ENCODE results near the gene PCBD2.

DNA sequence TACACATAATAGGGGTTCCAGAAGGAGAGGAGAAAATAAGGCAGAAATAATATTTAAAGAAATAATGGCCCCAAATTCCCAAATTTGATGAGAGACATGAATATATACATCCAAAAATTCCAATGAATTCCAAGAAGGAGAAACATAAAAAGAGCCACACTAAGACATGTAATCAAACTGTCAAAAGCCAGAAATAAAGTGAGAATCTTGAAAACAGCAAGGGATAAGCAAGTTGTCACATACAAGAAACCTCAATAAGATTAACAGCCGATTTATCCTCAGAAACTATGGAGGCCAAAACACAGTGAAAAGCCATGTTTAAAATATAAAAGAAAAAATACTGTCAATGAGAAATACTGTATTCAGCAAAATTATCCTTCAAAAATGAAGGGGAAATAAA is 77.3 kb downstream of the PCBD2 start:
- TF ChIP-seq, protein P1, sequence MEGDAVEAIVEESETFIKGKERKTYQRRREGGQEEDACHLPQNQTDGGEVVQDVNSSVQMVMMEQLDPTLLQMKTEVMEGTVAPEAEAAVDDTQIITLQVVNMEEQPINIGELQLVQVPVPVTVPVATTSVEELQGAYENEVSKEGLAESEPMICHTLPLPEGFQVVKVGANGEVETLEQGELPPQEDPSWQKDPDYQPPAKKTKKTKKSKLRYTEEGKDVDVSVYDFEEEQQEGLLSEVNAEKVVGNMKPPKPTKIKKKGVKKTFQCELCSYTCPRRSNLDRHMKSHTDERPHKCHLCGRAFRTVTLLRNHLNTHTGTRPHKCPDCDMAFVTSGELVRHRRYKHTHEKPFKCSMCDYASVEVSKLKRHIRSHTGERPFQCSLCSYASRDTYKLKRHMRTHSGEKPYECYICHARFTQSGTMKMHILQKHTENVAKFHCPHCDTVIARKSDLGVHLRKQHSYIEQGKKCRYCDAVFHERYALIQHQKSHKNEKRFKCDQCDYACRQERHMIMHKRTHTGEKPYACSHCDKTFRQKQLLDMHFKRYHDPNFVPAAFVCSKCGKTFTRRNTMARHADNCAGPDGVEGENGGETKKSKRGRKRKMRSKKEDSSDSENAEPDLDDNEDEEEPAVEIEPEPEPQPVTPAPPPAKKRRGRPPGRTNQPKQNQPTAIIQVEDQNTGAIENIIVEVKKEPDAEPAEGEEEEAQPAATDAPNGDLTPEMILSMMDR (IDR thresholded peaks at IDR 0.05; ENCODE audit: low read length): no peak
- TF ChIP-seq EZH2phosphoT487 (IDR thresholded peaks at IDR 0.05; ENCODE audit: low read length): no peak
